Activated CD4-positive, alpha-beta T cell treated with anti-CD3 and anti-CD28 coated beads for 36 hours (primary cell): Measurements from ENCODE around the gene PTGIR. TPM values are rescaled to one million over a fixed set of nuclear protein-coding genes. Genes with fewer than 3 reads are reported as not detected.

Source experiments
- ATAC-seq: fragments of 200-7000 bp; cut with Tn5 transposase; one replicate; pipeline ENCODE4 v1.10.0; 2021; ENCODE audit warnings: mild to moderate bottlenecking, moderate library complexity
- CTCF ChIA-PET: fragments of 350-600 bp; sonication (Branson Sonifier 250); formaldehyde crosslinking; loops from one replicate; lab custom pipeline; 2021; ENCODE audit warnings: antibody characterized with exemption; lab: Charles Lee
- POLR2A ChIA-PET: fragments of 350-600 bp; sonication (Branson Sonifier 250); formaldehyde crosslinking; loops from one replicate; lab custom pipeline; 2021; ENCODE audit warnings: antibody characterized with exemption, inconsistent platforms; lab: Charles Lee
- DNase-seq: peaks from one replicate; pipeline ENCODE4 v3.0.0-alpha.2; 2020
- H3K27ac Mint-ChIP-seq: one replicate; pipeline ENCODE4 v1.8.0; 2021; ENCODE audit warnings: mixed read lengths
- H3K27me3 Mint-ChIP-seq: one replicate; pipeline ENCODE4 v1.8.0; 2021; ENCODE audit warnings: mixed read lengths
- H3K36me3 Mint-ChIP-seq: one replicate; pipeline ENCODE4 v1.8.0; 2021; ENCODE audit warnings: low read depth, mixed read lengths
- H3K4me1 Mint-ChIP-seq: one replicate; pipeline ENCODE4 v1.8.0; 2021; ENCODE audit warnings: mixed read lengths
- H3K4me3 Mint-ChIP-seq: one replicate; pipeline ENCODE4 v1.8.0; 2021; ENCODE audit warnings: mild to moderate bottlenecking, moderate library complexity, mixed read lengths
- H3K9me3 Mint-ChIP-seq: one replicate; pipeline ENCODE4 v1.8.0; 2021; ENCODE audit warnings: low read depth, mixed read lengths
- intact Hi-C, 2 experiments: fragments of 100-400 bp; cut with DNase I in 1 of 2; cut with micrococcal nuclease in 1 of 2; formaldehyde crosslinking; loops; one replicate each; pipeline versions ENCODE4 v1.14.2 to v1.15.1; 2022 to 2024; cut with DNase I, micrococcal nuclease
- total RNA-seq, 2 experiments: library from RNA; stranded (reverse); gene quantifications; one replicate each; pipeline ENCODE4 v1.2.3, GENCODE V29; 2021

Gene PTGIR
- total RNA-seq, 2 experiments from 2014 or later = 40.1 to 41.0 TPM

GRCh38 chr19:46586294-46586693, 38.6 kb downstream of the PTGIR start:
- ChIA-PET POLR2A (no interaction called here), CTCF (no interaction called here)
- DNase-seq (no peak), ATAC-seq (no peak)
- H3K9me3 Mint-ChIP-seq = no peaks in the 10 kb centered on the region
- H3K4me3 Mint-ChIP-seq = no peak overlapping the region
- H3K36me3 Mint-ChIP-seq = no peaks in the 10 kb centered on the region
- intact Hi-C loops = no loop called here
- H3K27me3 Mint-ChIP-seq = no peaks in the 10 kb centered on the region
- H3K4me1 Mint-ChIP-seq = peaks cover 5% of the 10 kb centered on the region
- H3K27ac Mint-ChIP-seq = no peak overlapping the region

GRCh38 chr19:46585539-46585938, 39.4 kb downstream of the PTGIR start:
- Mint-ChIP-seq H3K4me1 (peaks cover 5% of the 10 kb centered on the region), H3K9me3 (no peaks in the 10 kb centered on the region)
- CTCF ChIA-PET = no interaction called here

GRCh38 chr19:46580247-46580646, 44.6 kb downstream of the PTGIR start:
- Mint-ChIP-seq H3K27ac (no peak overlapping the region), H3K4me3 (no peak overlapping the region), H3K27me3 (no peaks in the 10 kb centered on the region), H3K4me1 (peaks cover 14% of the 10 kb centered on the region), H3K36me3 (no peaks in the 10 kb centered on the region), H3K9me3 (no peaks in the 10 kb centered on the region)
- CTCF ChIA-PET = interaction anchor here (0.6 to 0.8 kb wide), 2 partner anchors 42 to 112 kb away, joined by 3 to 4 read pairs; no protein-coding TSS in a partner anchor
- intact Hi-C loops = no loop called here
- ATAC-seq = no peak
- POLR2A ChIA-PET = no interaction called here
- no peak for DNase-seq

More at GRCh38 chr19:46585539-46585938, 39.4 kb downstream of the PTGIR start:
- POLR2A ChIA-PET = no interaction called here
- intact Hi-C loops = no loop called here
- Mint-ChIP-seq H3K36me3 (no peaks in the 10 kb centered on the region), H3K27ac (no peak overlapping the region), H3K27me3 (no peaks in the 10 kb centered on the region), H3K4me3 (no peak overlapping the region)
- DNase-seq (no peak), ATAC-seq (no peak)

GRCh38 chr19:46579361-46579879, 45.5 kb downstream of the PTGIR start:
- ChIA-PET POLR2A (no interaction called here), CTCF (interaction anchor here (0.8 kb wide), 1 partner anchor 41 kb away, joined by 3 read pairs; no protein-coding TSS in a partner anchor)
- DNase-seq = peak; percentile 26
- Mint-ChIP-seq H3K27ac (no peak overlapping the region), H3K4me3 (no peak overlapping the region), H3K27me3 (no peaks in the 10 kb centered on the region), H3K4me1 (peaks cover 19% of the 10 kb centered on the region), H3K36me3 (no peaks in the 10 kb centered on the region), H3K9me3 (no peaks in the 10 kb centered on the region)
- ATAC-seq = no peak
- intact Hi-C loops = no loop called here

GRCh38 chr19:46578450-46578849, 46.4 kb downstream of the PTGIR start:
- Mint-ChIP-seq H3K27me3 (no peaks in the 10 kb centered on the region), H3K9me3 (no peaks in the 10 kb centered on the region), H3K4me3 (no peak overlapping the region), H3K4me1 (peaks cover 18% of the 10 kb centered on the region), H3K27ac (no peak overlapping the region), H3K36me3 (no peaks in the 10 kb centered on the region)
- intact Hi-C loops = no loop called here
- CTCF ChIA-PET = interaction anchor here (0.5 kb wide), 1 partner anchor 904 kb away, joined by 3 read pairs; no protein-coding TSS in a partner anchor
- no peak for ATAC-seq
- no peak for DNase-seq
- POLR2A ChIA-PET = no interaction called here

GRCh38 chr19:46574533-46574932, 50.4 kb downstream of the PTGIR start:
- peaks cover 3% of the 10 kb centered on the region for H3K27me3 Mint-ChIP-seq
- no peak overlapping the region for H3K27ac Mint-ChIP-seq
- ChIA-PET CTCF (no interaction called here), POLR2A (no interaction called here)
- ATAC-seq (peak; percentile 80), DNase-seq (peak; percentile 64)
- peaks cover 20% of the 10 kb centered on the region for H3K4me1 Mint-ChIP-seq
- H3K4me3 Mint-ChIP-seq = no peak overlapping the region
- no peaks in the 10 kb centered on the region for H3K36me3 Mint-ChIP-seq
- no peaks in the 10 kb centered on the region for H3K9me3 Mint-ChIP-seq
- intact Hi-C loops = no loop called here

GRCh38 chr19:46573679-46574498, 51.0 kb downstream of the PTGIR start:
- intact Hi-C loops = no loop called here
- ATAC-seq = peak; percentile 20
- Mint-ChIP-seq H3K27me3 (peaks cover 3% of the 10 kb centered on the region), H3K4me3 (no peak overlapping the region), H3K9me3 (no peaks in the 10 kb centered on the region), H3K4me1 (peaks cover 17% of the 10 kb centered on the region), H3K36me3 (no peaks in the 10 kb centered on the region), H3K27ac (no peak overlapping the region)
- CTCF ChIA-PET = interaction anchor here (0.6 to 0.7 kb wide), 2 partner anchors 12 to 36 kb away, joined by 3 read pairs; no protein-coding TSS in a partner anchor
- POLR2A ChIA-PET = no interaction called here
- DNase-seq = no peak

- Mint-ChIP-seq H3K27me3 (peaks cover 3% of the 10 kb centered on the region), H3K36me3 (no peaks in the 10 kb centered on the region), H3K4me1 (peaks cover 14% of the 10 kb centered on the region), H3K27ac (no peak overlapping the region), H3K9me3 (no peaks in the 10 kb centered on the region), H3K4me3 (no peak overlapping the region)
- DNase-seq (peak; percentile 42), ATAC-seq (peak; percentile 63)
- CTCF ChIA-PET = interaction anchor here (0.6 to 1.0 kb wide), 4 partner anchors 29 to 47 kb away, joined by 3 to 4 read pairs (median 3); no protein-coding TSS in a partner anchor
- POLR2A ChIA-PET = no interaction called here
- intact Hi-C loops = no loop called here
These were observed 53.4 kb downstream of the PTGIR start for GRCh38 chr19:46571495-46571894.

Other genes with a start within 250 kb of the PTGIR start
- not detected for gene CCDC8, start 211.5 kb downstream of the PTGIR start, total RNA-seq
- not detected for gene PNMA8C, start 196.2 kb downstream of the PTGIR start, total RNA-seq
- gene PNMA8A, start 153.5 kb downstream of the PTGIR start, total RNA-seq = not detected
- gene PNMA8B, start 129.2 kb downstream of the PTGIR start, total RNA-seq = under 1 TPM; 0.07 to 0.14 TPM
- 100 to 1,000 TPM; 493 to 631 TPM for gene CALM3, start 23.8 kb downstream of the PTGIR start, total RNA-seq
- 10 to 100 TPM; 13.8 to 17.4 TPM for gene GNG8, start 11.1 kb upstream of the PTGIR start, total RNA-seq
- 1 to 10 TPM; 2.9 to 3.1 TPM for gene DACT3, start 36.1 kb upstream of the PTGIR start, total RNA-seq
- gene PRKD2, start 92.0 kb upstream of the PTGIR start, total RNA-seq = 10 to 100 TPM; 76.0 to 78.3 TPM
- gene FKRP, start 121.0 kb upstream of the PTGIR start, total RNA-seq = 10 to 100 TPM; 12.1 to 16.2 TPM
- 10 to 100 TPM; 56.4 to 56.8 TPM for gene STRN4, start 121.4 kb upstream of the PTGIR start, total RNA-seq
- 100 to 1,000 TPM; 200 to 227 TPM for gene SLC1A5, start 163.5 kb upstream of the PTGIR start, total RNA-seq
- gene AP2S1, start 225.8 kb upstream of the PTGIR start, total RNA-seq = 100 to 1,000 TPM; 102 to 104 TPM
- 10 to 100 TPM; 16.5 to 17.2 TPM for gene ARHGAP35, start 235.9 kb upstream of the PTGIR start, total RNA-seq